Coronary artery (tissue), 2 donors: Measurements from ENCODE around the gene RGS3.

Source experiments
- DNase-seq: peaks from one replicate; pipeline ENCODE4 v3.0.0-alpha.2; 2017; ENCODE audit warnings: low spot score
- H3K27ac ChIP-seq, 2 donors: fragments of 200-600 bp; sonication (generic); one replicate each; pipeline ENCODE4 v1.5.1; 2016 to 2019
- H3K4me3 ChIP-seq: fragments of 200-600 bp; sonication (generic); 2 replicates; pipeline ENCODE4 v1.5.1; 2016; ENCODE audit warnings: mild to moderate bottlenecking, moderate library complexity
- CTCF ChIP-seq: fragments of 200-600 bp; sonication (generic); IDR thresholded peaks from one replicate; pipeline ENCODE4 v1.5.1; 2019; ENCODE audit warnings: antibody characterized with exemption

The RGS3 gene

GRCh38 chr9:113515862-113516261 is 52.3 kb downstream of the RGS3 start:
- no peak overlapping the region for H3K4me3 ChIP-seq

GRCh38 chr9:113516840-113517577 is 53.5 kb downstream of the RGS3 start:
- no peak overlapping the region for H3K4me3 ChIP-seq
- DNase-seq = no peak
- H3K27ac ChIP-seq = peak overlapping the region in 1 of 2 donors; percentile 20
- no peak for TF ChIP-seq CTCF

More at GRCh38 chr9:113515862-113516261, 52.3 kb downstream of the RGS3 start:
- DNase-seq = no peak
- no peak for TF ChIP-seq CTCF
- no peak overlapping the region for H3K27ac ChIP-seq

GRCh38 chr9:113519426-113520108 is 56.0 kb downstream of the RGS3 start:
- Histone ChIP-seq H3K27ac (peak overlapping the region; percentile 58 to 71), H3K4me3 (no peak overlapping the region)
- TF ChIP-seq CTCF = no peak
- no peak for DNase-seq

- no peak for DNase-seq
- no peak overlapping the region for H3K4me3 ChIP-seq
- TF ChIP-seq CTCF = no peak
- peak overlapping the region; percentile 58 to 71 for H3K27ac ChIP-seq
Measured at GRCh38 chr9:113520109-113520642, 56.6 kb downstream of the RGS3 start.

- peak overlapping the region in 1 of 2 donors; percentile 6 for H3K27ac ChIP-seq
- H3K4me3 ChIP-seq = no peak overlapping the region
- DNase-seq = no peak
- no peak for TF ChIP-seq CTCF
Measured at GRCh38 chr9:113521693-113522255, 58.2 kb downstream of the RGS3 start.

GRCh38 chr9:113522419-113522818 is 58.9 kb downstream of the RGS3 start:
- TF ChIP-seq CTCF = no peak
- no peak for DNase-seq
- no peak overlapping the region for H3K27ac ChIP-seq
- H3K4me3 ChIP-seq = no peak overlapping the region
